Upper lobe of right lung (tissue), 1 donor: ENCODE results near the gene UNC119B. TPM values are rescaled to one million over a fixed set of nuclear protein-coding genes. Genes with fewer than 3 reads are reported as not detected.

Experiments used
- ATAC-seq: fragments of 200-7000 bp; cut with Tn5 transposase; one replicate; pipeline ENCODE4 v1.9.1; 2020; ENCODE audit warnings: mild to moderate bottlenecking, moderate library complexity
- DNase-seq: peaks from one replicate; pipeline ENCODE4 v3.0.0-alpha.2; 2020
- H3K27ac ChIP-seq: fragments of 200-600 bp; one replicate; pipeline ENCODE4 v1.8.0; 2022
- H3K27me3 ChIP-seq: fragments of 200-600 bp; one replicate; pipeline ENCODE4 v1.8.0; 2022; ENCODE audit warnings: mild to moderate bottlenecking
- H3K36me3 ChIP-seq: fragments of 200-600 bp; one replicate; pipeline ENCODE4 v1.8.0; 2022
- H3K4me1 ChIP-seq: fragments of 200-600 bp; one replicate; pipeline ENCODE4 v1.8.0; 2022
- H3K4me3 ChIP-seq: fragments of 200-600 bp; one replicate; pipeline ENCODE4 v1.8.0; 2022; ENCODE audit warnings: mild to moderate bottlenecking
- H3K9me3 ChIP-seq: fragments of 200-600 bp; one replicate; pipeline ENCODE4 v1.8.0; 2022
- intact Hi-C: fragments of 100-400 bp; cut with DNase I; formaldehyde crosslinking; loops from one replicate; pipeline ENCODE4 v1.11.0; 2022
- total RNA-seq: library from RNA; stranded (reverse); fragmentation: NEBNext Ultra II Directional; extraction: Animal tissue kit (Norgen Biotek cat#: 25700); gene quantifications from one replicate; pipeline ENCODE4 v1.2.1, GENCODE V29; 2021
- TF ChIP-seq, protein P1 (sequence below): fragments of 200-600 bp; IDR thresholded peaks from one replicate; pipeline ENCODE4 v1.8.0; 2022; ENCODE audit warnings: antibody characterized with exemption
- donor health status: DM: no; HTN: yes; CAD: no; lungs with severe emphysema.

UNC119B gene
- total RNA-seq, 1 donor from 2014 or later, result 23.0 TPM

DNA sequence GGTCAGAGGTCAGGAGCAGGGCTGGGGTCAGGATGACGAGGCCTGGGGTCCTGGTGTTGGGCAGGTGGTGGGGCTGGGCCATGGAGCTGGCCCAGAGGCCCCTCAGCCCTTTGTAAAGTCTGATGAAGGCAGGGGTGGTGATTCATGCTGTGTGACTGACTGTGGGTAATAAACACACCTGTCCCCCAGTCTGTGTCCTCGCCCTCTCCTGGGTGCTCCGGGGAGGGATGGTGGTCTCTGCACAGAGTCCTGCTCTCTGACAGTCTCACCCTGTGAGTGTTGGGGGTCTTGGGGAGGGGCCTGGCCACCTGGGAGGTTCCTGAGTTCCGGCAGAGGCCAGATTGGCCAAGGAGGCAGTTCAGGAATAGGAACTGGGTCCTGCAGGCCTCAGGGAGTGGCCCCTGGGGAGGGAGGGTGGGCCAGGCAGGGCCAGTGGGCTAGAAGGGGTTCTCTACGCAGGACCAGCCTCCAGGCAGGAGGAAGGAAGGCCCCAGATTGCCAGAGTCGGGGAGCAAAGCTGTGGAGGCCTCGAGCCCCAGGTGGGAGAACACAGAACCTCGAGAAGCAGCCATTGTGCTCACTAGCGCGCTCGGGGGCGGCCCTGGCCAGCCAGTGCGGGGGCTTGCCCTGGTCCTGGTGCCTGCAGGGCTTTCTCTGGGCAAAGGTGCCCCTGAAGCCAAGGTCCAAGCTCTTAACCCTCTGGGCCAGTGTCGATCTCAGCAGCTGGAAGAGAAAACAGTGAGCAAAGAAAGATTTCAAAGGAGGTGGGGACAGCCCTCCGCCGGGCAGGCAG lies 29.8 kb downstream of the UNC119B start:
- TF ChIP-seq, protein P1, sequence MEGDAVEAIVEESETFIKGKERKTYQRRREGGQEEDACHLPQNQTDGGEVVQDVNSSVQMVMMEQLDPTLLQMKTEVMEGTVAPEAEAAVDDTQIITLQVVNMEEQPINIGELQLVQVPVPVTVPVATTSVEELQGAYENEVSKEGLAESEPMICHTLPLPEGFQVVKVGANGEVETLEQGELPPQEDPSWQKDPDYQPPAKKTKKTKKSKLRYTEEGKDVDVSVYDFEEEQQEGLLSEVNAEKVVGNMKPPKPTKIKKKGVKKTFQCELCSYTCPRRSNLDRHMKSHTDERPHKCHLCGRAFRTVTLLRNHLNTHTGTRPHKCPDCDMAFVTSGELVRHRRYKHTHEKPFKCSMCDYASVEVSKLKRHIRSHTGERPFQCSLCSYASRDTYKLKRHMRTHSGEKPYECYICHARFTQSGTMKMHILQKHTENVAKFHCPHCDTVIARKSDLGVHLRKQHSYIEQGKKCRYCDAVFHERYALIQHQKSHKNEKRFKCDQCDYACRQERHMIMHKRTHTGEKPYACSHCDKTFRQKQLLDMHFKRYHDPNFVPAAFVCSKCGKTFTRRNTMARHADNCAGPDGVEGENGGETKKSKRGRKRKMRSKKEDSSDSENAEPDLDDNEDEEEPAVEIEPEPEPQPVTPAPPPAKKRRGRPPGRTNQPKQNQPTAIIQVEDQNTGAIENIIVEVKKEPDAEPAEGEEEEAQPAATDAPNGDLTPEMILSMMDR, result no peak
- Histone ChIP-seq H3K36me3 (peaks cover 9% of the 10 kb centered on the region), H3K27ac (no peak overlapping the region), H3K27me3 (no peaks in the 10 kb centered on the region), H3K4me3 (no peak overlapping the region), H3K9me3 (no peaks in the 10 kb centered on the region), H3K4me1 (no peaks in the 10 kb centered on the region)
- intact Hi-C loops, result no loop called here
- DNase-seq, result no peak
- ATAC-seq, result no peak

DNA sequence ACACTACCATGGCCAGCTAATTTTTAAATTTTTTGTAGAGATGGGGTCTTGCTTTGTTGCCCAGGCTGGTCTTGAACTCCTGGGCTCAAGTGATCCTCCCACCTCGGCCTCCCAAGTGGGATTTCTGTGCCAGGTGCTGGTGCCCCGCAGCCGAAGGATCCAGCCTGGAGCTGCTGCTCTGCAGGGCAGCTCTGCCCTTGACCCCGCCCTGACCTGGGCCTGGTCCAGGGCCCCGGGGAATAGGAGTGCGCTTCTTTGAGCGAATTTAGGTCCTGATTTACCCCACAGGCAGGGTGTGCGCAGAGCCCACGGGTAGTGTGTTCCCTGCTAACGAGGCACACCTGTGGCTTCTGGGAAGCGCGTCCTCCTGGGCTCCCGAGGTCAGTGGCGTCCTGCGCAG lies 30.6 kb downstream of the UNC119B start:
- intact Hi-C loops, result no loop called here
- TF ChIP-seq, protein P1, result no peak
- peaks cover 9% of the 10 kb centered on the region for H3K36me3 ChIP-seq
- H3K27ac ChIP-seq, result no peak overlapping the region
- H3K4me3 ChIP-seq, result no peak overlapping the region
- DNase-seq (no peak), ATAC-seq (no peak)
- H3K9me3 ChIP-seq, result no peaks in the 10 kb centered on the region
- H3K27me3 ChIP-seq, result no peaks in the 10 kb centered on the region
- H3K4me1 ChIP-seq, result no peaks in the 10 kb centered on the region

DNA sequence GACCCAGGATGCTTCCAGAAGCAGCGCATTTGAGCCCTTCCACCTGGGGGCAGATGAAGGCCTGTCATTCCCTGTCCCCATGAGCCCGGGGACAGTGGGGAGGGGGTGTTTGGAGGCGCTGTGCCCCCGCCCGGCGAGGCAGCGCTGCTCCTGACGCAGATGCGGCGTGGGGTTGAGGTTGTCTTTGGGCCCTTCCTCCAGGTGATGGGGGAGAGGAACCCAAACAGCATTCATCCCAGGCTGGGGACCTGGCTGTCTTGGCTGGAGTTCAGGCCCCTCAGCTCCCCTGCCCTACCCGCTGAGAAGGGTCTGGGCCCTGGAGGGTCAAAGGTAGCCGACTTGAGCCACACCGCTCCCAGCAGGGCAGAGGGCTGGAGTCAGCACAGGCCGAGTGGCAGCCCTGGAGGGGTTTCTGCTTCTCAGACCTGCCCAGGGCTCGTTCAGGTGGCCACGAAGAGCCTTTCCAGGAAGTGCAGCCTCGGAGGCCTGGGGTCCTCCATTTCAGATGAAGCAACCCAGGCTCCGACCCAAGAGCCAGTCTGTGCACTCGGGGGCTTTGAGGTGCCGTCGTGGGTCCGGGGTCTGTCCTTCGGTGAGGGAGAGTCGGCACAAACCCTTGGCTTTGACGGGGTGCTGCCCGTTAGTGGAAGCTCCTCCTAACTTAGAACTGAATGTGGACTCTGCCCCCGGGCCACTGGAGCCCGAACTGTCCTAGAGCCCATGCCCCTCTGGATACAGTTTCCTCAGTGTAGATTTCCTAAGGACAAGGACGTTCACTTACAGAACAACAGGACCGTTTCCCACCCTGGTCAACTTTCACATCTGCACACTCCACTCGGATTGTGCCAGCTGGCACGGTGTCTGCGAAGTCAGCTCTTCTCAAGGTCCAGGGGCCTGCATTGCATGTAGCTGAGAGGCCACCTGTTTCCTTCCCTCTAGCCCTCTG lies 31.5 kb downstream of the UNC119B start:
- Histone ChIP-seq H3K27ac (no peak overlapping the region), H3K36me3 (peaks cover 9% of the 10 kb centered on the region), H3K4me3 (no peak overlapping the region), H3K27me3 (no peaks in the 10 kb centered on the region), H3K9me3 (no peaks in the 10 kb centered on the region), H3K4me1 (no peaks in the 10 kb centered on the region)
- no peak for ATAC-seq
- TF ChIP-seq, protein P1, result no peak
- DNase-seq, result no peak
- intact Hi-C loops, result no loop called here

DNA sequence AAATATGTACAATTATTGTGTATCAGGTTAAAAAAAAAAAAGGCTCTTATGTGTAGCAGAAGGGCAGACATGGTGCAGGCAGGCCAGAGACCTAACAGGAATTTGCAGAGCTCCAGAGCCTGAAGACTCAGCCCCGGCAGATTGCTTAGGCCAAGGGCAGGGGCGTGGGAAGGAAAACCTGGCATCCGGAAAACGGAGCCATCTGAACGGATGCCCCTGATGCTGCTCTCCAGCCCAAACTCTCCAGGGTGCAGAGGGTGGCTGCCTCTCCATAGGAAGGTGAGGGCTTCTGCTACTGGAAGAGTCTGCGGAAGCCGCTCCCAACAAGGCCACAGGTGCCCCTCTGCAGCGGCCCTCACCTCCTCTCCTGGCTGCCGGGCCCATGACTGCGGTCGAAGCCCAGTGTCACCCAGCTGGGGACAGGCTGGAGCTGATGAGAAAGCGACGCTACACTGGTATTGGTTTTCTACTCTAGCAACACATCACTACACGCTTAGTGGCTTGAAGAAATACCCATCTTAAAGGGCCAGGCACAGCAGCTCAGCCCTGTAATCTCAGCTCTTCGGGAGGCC lies 34.8 kb downstream of the UNC119B start:
- Histone ChIP-seq H3K4me1 (no peaks in the 10 kb centered on the region), H3K27me3 (no peaks in the 10 kb centered on the region), H3K4me3 (no peak overlapping the region), H3K36me3 (no peaks in the 10 kb centered on the region), H3K9me3 (no peaks in the 10 kb centered on the region), H3K27ac (no peak overlapping the region)
- intact Hi-C loops, result no loop called here
- TF ChIP-seq, protein P1, result no peak
- DNase-seq (no peak), ATAC-seq (no peak)

DNA sequence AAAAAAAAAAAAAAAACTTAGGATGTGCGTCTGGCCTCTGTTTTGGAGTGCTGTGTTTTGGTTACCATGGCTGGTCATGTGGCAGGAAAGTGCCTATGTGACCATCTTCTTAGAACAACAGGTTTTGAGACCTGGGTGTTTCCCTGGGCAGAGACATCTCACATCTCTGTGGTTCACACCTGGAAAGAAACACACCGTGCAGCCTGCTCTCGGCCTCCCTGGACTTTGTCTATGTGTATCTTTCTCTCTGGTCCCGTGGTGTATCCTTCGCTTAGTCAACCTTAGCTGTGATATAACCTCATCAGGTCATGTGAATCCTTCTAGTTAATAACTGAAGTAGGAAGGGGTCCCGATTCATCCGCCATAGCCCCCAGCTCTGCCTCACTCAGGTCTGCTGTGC lies 38.0 kb downstream of the UNC119B start:
- Histone ChIP-seq H3K4me1 (no peaks in the 10 kb centered on the region), H3K9me3 (no peaks in the 10 kb centered on the region), H3K36me3 (no peaks in the 10 kb centered on the region), H3K4me3 (no peak overlapping the region), H3K27ac (no peak overlapping the region), H3K27me3 (no peaks in the 10 kb centered on the region)
- intact Hi-C loops, result no loop called here
- ATAC-seq (no peak), DNase-seq (no peak)
- TF ChIP-seq, protein P1, result no peak
